ENCODE measurements around the gene SPAG17. TPM values are rescaled to one million over a fixed set of nuclear protein-coding genes. Genes with fewer than 3 reads are reported as not detected.

Gene SPAG17
- total and polyA plus RNA-seq, 2 of the 4 experiments (the other 2 are of a cell fraction), result 0.10 TPM; not detected in 1

DNA sequence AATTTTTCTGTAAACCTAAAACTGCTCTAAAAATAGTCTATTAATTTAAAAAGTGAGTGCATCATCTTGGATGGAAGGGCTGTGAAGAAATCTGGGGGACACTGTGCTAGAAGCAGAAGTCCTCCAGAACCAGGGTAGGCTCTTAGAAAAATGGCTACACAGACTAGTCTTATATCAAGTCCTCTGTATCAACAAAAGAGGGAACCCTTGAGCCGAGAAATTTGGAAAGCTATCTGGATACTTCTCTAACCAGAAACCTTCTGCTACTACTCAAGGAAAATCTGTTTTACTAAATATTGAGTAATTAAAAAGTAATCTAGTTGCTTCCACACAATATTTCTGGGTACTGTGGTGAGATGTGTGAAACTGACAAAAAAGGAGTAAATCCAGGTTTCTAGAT, 163.4 kb downstream of the SPAG17 start:
- TF ChIP-seq ELK1 (IDR thresholded peaks at IDR 0.05; ENCODE audit: borderline replicate concordance, low read depth, low read length), result no peak
- TF ChIP-seq USF2 (IDR thresholded peaks at IDR 0.05; ENCODE audit: low read depth, low read length), result no peak
- TF ChIP-seq RFX5 (IDR thresholded peaks at IDR 0.05; ENCODE audit: low read depth, low read length), result no peak
- TF ChIP-seq MAFK (IDR thresholded peaks at IDR 0.05; ENCODE audit: low read depth, low read length), result no peak
- no peak for TF ChIP-seq SMC3 (IDR thresholded peaks at IDR 0.05; ENCODE audit: low read depth, low read length)
- TF ChIP-seq, protein P1, sequence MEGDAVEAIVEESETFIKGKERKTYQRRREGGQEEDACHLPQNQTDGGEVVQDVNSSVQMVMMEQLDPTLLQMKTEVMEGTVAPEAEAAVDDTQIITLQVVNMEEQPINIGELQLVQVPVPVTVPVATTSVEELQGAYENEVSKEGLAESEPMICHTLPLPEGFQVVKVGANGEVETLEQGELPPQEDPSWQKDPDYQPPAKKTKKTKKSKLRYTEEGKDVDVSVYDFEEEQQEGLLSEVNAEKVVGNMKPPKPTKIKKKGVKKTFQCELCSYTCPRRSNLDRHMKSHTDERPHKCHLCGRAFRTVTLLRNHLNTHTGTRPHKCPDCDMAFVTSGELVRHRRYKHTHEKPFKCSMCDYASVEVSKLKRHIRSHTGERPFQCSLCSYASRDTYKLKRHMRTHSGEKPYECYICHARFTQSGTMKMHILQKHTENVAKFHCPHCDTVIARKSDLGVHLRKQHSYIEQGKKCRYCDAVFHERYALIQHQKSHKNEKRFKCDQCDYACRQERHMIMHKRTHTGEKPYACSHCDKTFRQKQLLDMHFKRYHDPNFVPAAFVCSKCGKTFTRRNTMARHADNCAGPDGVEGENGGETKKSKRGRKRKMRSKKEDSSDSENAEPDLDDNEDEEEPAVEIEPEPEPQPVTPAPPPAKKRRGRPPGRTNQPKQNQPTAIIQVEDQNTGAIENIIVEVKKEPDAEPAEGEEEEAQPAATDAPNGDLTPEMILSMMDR (conservative IDR thresholded peaks at IDR 0.05; ENCODE audit: low read depth, low read length), result no peak
- TF ChIP-seq FOS (IDR thresholded peaks at IDR 0.05; ENCODE audit: low read depth, low read length), result no peak
- TF ChIP-seq POLR2A (IDR thresholded peaks at IDR 0.05; ENCODE audit: low read depth, low read length), result no peak
- TF ChIP-seq CEBPB (IDR thresholded peaks at IDR 0.05; ENCODE audit: low read depth, low read length), result no peak
- no peak for TF ChIP-seq NFE2L2 (IDR thresholded peaks at IDR 0.05; ENCODE audit: low read depth, low read length)
- TF ChIP-seq RAD21 (IDR thresholded peaks at IDR 0.05; ENCODE audit: low read length), result no peak
- TF ChIP-seq BHLHE40 (IDR thresholded peaks at IDR 0.05; ENCODE audit: low read depth, low read length), result no peak
- no peak for TF ChIP-seq CHD1 (IDR thresholded peaks at IDR 0.05; ENCODE audit: low read depth, low read length)
- Histone ChIP-seq H3K4me1 (ENCODE audit: control insufficient read depth, insufficient read depth, low read length) (no peaks in the 10 kb centered on the region), H4K8ac (ENCODE audit: low read depth in 2 of 2, low read length in 2 of 2) (no peak overlapping the region), H4K5ac (ENCODE audit: low read depth, low read length) (no peak overlapping the region), H3K27ac (ENCODE audit: insufficient read depth, low read length) (no peak overlapping the region), H4K20me1 (ENCODE audit: insufficient read depth, low read length) (no peaks in the 10 kb centered on the region), H3K36me3 (ENCODE audit: control insufficient read depth, insufficient read depth, low read length) (no peaks in the 10 kb centered on the region), H3K18ac (ENCODE audit: low read depth, low read length) (no peak overlapping the region), H3K4me3 (ENCODE audit: insufficient read depth, low read depth, low read length) (no peak overlapping the region), H3K9me3 (ENCODE audit: control insufficient read depth, insufficient read depth, low read length) (no peaks in the 10 kb centered on the region), H3K4ac (ENCODE audit: low read depth, low read length) (no peak overlapping the region), H4K91ac (ENCODE audit: insufficient read depth, low read depth, low read length) (no peak overlapping the region), H2BK20ac (ENCODE audit: low read depth, low read length) (no peak overlapping the region), H2BK5ac (ENCODE audit: low read depth, low read length, poor library complexity, severe bottlenecking) (no peak overlapping the region), H3K9ac (ENCODE audit: low read depth, low read length) (no peak overlapping the region), H3K23ac (ENCODE audit: low read depth, low read length) (no peak overlapping the region), H2AK5ac (ENCODE audit: low read depth, low read length) (no peak overlapping the region), H2BK15ac (ENCODE audit: low read depth, low read length) (no peak overlapping the region), H2BK120ac (ENCODE audit: low read depth, low read length) (no peak overlapping the region), H3K27me3 (ENCODE audit: control insufficient read depth, insufficient read depth, low read length) (peaks cover 1% of the 10 kb centered on the region; the same call in 1 of the 2 replicates), H2AK9ac (replicated peaks; ENCODE audit: low read depth, low read length, poor library complexity) (no peak overlapping the region), H3K56ac (ENCODE audit: extremely low read depth, insufficient read depth, low read length) (no peak overlapping the region), H3K4me2 (ENCODE audit: low read depth, low read length) (no peak overlapping the region), H3K79me1 (ENCODE audit: low read depth in 1 of 2, low read length in 2 of 2) (no peaks in the 10 kb centered on the region), H3K9me1 (ENCODE audit: insufficient read depth, low read length) (no peaks in the 10 kb centered on the region), H3K14ac (replicated peaks; ENCODE audit: low read depth, low read length) (no peak overlapping the region), H2AFZ (replicated peaks; ENCODE audit: low read length, poor library complexity) (no peak overlapping the region)
- ChIA-PET CTCF (no interaction called here), POLR2A (ENCODE audit: unreplicated experiment) (no interaction called here)
- in situ Hi-C loops (cut with MboI; ENCODE audit: low sequenced_read_pairs), result no loop called here
- ATAC-seq (ENCODE audit: low read depth) (no peak), DNase-seq (no peak)
- intact Hi-C loops (cut with micrococcal nuclease), result no loop called here
- BruUV-seq (replicated peaks), result no TSS peak
- dilution Hi-C loops (cut with HindIII; ENCODE audit: low sequenced_read_pairs, unreplicated experiment), result no loop called here
- WGBS, 2 experiments (ENCODE audit: extremely low coverage in 2 of 2, insufficient read length in 1 of 2), result no CpG with 5 or more reads among the region's 1 CpG

Measured in IMR-90 (cell line).